ENCODE data around the gene COL16A1.
A peak's percentile ranks its signal among the peaks of the same experiment; 100 is the strongest.

COL16A1 gene

GRCh38 chr1:31701091-31701736, 2.6 kb downstream of the COL16A1 start:
- Histone ChIP-seq H3K4me3 (ENCODE audit: control insufficient read depth in 1 of 7, extremely low read depth in 1 of 7, insufficient read depth in 4 of 7, low read depth in 2 of 7, low read length in 6 of 7) (no peak overlapping the region), H3K9me3 (ENCODE audit: control extremely low read depth in 1 of 5, control insufficient read depth in 4 of 5, insufficient read depth in 2 of 5, low read depth in 1 of 5, low read length in 4 of 5) (no peaks in the 10 kb centered on the region), H3K4me1 (ENCODE audit: control extremely low read depth in 1 of 4, control insufficient read depth in 4 of 4, insufficient read depth in 4 of 4, low read length in 3 of 4) (peaks cover 5 to 38% (median 35%) of the 10 kb centered on the region in 4 experiments), H3K27me3 (replicated peaks in 2 of 5; ENCODE audit: control insufficient read depth in 4 of 5, insufficient read depth in 5 of 5, low read length in 4 of 5) (peaks cover 0 to 19% (median 4%) of the 10 kb centered on the region in 5 experiments), H3K36me3 (ENCODE audit: control insufficient read depth in 4 of 4, insufficient read depth in 4 of 4, low read length in 3 of 4) (no peaks in the 10 kb centered on the region), H3K27ac (ENCODE audit: insufficient read depth in 1 of 2, low read depth in 1 of 2, low read length in 2 of 2, poor library complexity in 1 of 2, severe bottlenecking in 2 of 2) (no peak overlapping the region)
- ChIA-PET POLR2A (interaction anchor here (0.6 kb wide), 1 partner anchor 519 kb away, joined by 3 read pairs; no protein-coding TSS in a partner anchor), CTCF (interaction anchor here (0.9 to 4.7 kb wide), 4 partner anchors 13 to 40 kb away, joined by 3 to 28 read pairs (median 4); no protein-coding TSS in a partner anchor)
- peak in 2 of 3 donors; percentile 67 to 73 for DNase-seq
- 100% methylated on average over 5 of the region's 10 CpGs for WGBS (ENCODE audit: insufficient coverage)

DNA sequence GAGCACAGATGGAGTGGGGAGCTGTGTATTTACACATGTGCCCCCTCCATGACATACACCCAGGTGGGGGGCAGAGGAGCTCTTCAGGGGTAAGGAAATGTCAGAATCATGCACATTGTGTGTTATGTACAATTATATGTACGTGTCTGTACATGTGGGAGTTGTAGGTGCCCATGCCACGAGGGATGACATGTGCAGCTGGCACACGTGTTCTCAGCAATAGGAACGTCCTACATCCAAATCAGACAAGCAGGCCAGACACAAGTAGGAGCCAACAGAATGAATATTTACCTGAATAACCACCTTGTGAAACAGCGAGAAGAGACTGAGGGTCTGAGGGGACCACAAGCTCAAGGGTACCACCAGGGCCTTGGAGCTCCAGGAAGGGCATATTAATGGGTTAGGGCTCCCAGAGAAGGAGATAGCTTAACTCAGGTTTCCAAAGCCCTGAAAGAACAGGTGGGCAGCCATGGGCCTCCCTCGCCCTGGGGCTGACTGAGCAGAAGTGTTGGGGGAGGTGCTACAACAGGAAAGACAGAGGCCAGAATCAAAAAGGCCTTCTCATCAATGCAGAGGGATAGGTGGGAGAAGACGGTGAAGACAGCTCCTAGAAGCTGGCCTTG, 3.2 kb downstream of the COL16A1 start:
- peaks cover 5 to 33% (median 30%) of the 10 kb centered on the region in 4 experiments for H3K4me1 ChIP-seq (ENCODE audit: control extremely low read depth in 1 of 4, control insufficient read depth in 4 of 4, insufficient read depth in 4 of 4, low read length in 3 of 4)
- H3K27ac ChIP-seq (ENCODE audit: insufficient read depth in 1 of 2, low read depth in 1 of 2, low read length in 2 of 2, poor library complexity in 1 of 2, severe bottlenecking in 2 of 2), result no peak overlapping the region
- CTCF ChIA-PET, result interaction anchor here (0.7 to 2.1 kb wide), 6 partner anchors 12 to 56 kb away, joined by 3 to 6 read pairs (median 3); partner anchors contain the start of gene PEF1
- peaks cover 0 to 19% (median 4%) of the 10 kb centered on the region in 5 experiments for H3K27me3 ChIP-seq (replicated peaks in 2 of 5; ENCODE audit: control insufficient read depth in 4 of 5, insufficient read depth in 5 of 5, low read length in 4 of 5)
- no peaks in the 10 kb centered on the region for H3K9me3 ChIP-seq (ENCODE audit: control extremely low read depth in 1 of 5, control insufficient read depth in 4 of 5, insufficient read depth in 2 of 5, low read depth in 1 of 5, low read length in 4 of 5)
- DNase-seq, result no peak
- POLR2A ChIA-PET, result interaction anchor here (0.6 kb wide), 1 partner anchor 518 kb away, joined by 3 read pairs; no protein-coding TSS in a partner anchor
- no peak overlapping the region for H3K4me3 ChIP-seq (ENCODE audit: control insufficient read depth in 1 of 7, extremely low read depth in 1 of 7, insufficient read depth in 4 of 7, low read depth in 2 of 7, low read length in 6 of 7)
- no peaks in the 10 kb centered on the region for H3K36me3 ChIP-seq (ENCODE audit: control insufficient read depth in 4 of 4, insufficient read depth in 4 of 4, low read length in 3 of 4)
- 87% methylated on average over 6 of the region's 7 CpGs for WGBS (ENCODE audit: insufficient coverage)

GRCh38 chr1:31699341-31699891, 4.4 kb downstream of the COL16A1 start:
- POLR2A ChIA-PET, result no interaction called here
- 86% methylated on average over 8 of the region's 10 CpGs for WGBS (ENCODE audit: insufficient coverage)
- Histone ChIP-seq H3K36me3 (ENCODE audit: control insufficient read depth in 4 of 4, insufficient read depth in 4 of 4, low read length in 3 of 4) (no peaks in the 10 kb centered on the region), H3K9me3 (ENCODE audit: control extremely low read depth in 1 of 5, control insufficient read depth in 4 of 5, insufficient read depth in 2 of 5, low read depth in 1 of 5, low read length in 4 of 5) (no peaks in the 10 kb centered on the region), H3K27me3 (replicated peaks in 2 of 5; ENCODE audit: control insufficient read depth in 4 of 5, insufficient read depth in 5 of 5, low read length in 4 of 5) (peaks cover 0 to 14% (median 4%) of the 10 kb centered on the region in 5 experiments), H3K27ac (ENCODE audit: insufficient read depth in 1 of 2, low read depth in 1 of 2, low read length in 2 of 2, poor library complexity in 1 of 2, severe bottlenecking in 2 of 2) (no peak overlapping the region), H3K4me3 (ENCODE audit: control insufficient read depth in 1 of 7, extremely low read depth in 1 of 7, insufficient read depth in 4 of 7, low read depth in 2 of 7, low read length in 6 of 7) (no peak overlapping the region), H3K4me1 (ENCODE audit: control extremely low read depth in 1 of 4, control insufficient read depth in 4 of 4, insufficient read depth in 4 of 4, low read length in 3 of 4) (peaks cover under 1 to 22% (median 18%) of the 10 kb centered on the region in 4 experiments)
- DNase-seq, result peak in 2 of 3 donors; percentile 53 to 62
- CTCF ChIA-PET, result interaction anchor here (0.9 kb wide), 1 partner anchor 18 kb away, joined by 4 read pairs; no protein-coding TSS in a partner anchor

GRCh38 chr1:31697369-31697984, 6.3 kb downstream of the COL16A1 start:
- DNase-seq, result no peak
- no peak overlapping the region for H3K4me3 ChIP-seq (ENCODE audit: control insufficient read depth in 1 of 7, extremely low read depth in 1 of 7, insufficient read depth in 4 of 7, low read depth in 2 of 7, low read length in 6 of 7)
- POLR2A ChIA-PET, result no interaction called here

DNA sequence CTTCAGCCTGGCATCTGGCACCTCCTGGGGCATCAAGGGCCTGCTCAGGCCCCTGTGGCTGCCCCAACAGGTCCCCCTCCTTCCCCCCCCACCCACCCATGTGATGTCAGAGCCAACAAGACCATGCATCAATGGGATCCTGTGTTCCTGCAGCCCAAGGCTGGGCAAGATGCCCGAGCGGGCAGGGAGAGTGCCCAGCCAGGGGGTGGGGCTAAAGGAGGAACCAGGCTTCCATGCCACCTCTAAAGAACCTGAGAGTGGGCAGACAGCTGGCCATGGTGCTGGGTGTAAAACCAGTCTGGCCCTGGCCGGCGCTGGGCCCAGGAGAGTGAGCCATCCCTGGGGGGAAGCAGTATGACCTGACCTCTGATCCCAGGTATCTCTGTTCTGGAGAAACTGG, 7.6 kb downstream of the COL16A1 start:
- Histone ChIP-seq H3K27me3 (replicated peaks in 2 of 5; ENCODE audit: control insufficient read depth in 4 of 5, insufficient read depth in 5 of 5, low read length in 4 of 5) (no peaks in the 10 kb centered on the region), H3K36me3 (ENCODE audit: control insufficient read depth in 4 of 4, insufficient read depth in 4 of 4, low read length in 3 of 4) (no peaks in the 10 kb centered on the region), H3K9me3 (ENCODE audit: control extremely low read depth in 1 of 5, control insufficient read depth in 4 of 5, insufficient read depth in 2 of 5, low read depth in 1 of 5, low read length in 4 of 5) (no peaks in the 10 kb centered on the region), H3K4me3 (ENCODE audit: control insufficient read depth in 1 of 7, extremely low read depth in 1 of 7, insufficient read depth in 4 of 7, low read depth in 2 of 7, low read length in 6 of 7) (no peak overlapping the region), H3K27ac (ENCODE audit: insufficient read depth in 1 of 2, low read depth in 1 of 2, low read length in 2 of 2, poor library complexity in 1 of 2, severe bottlenecking in 2 of 2) (no peak overlapping the region), H3K4me1 (ENCODE audit: control extremely low read depth in 1 of 4, control insufficient read depth in 4 of 4, insufficient read depth in 4 of 4, low read length in 3 of 4) (peaks cover 0 to 14% (median 10%) of the 10 kb centered on the region in 4 experiments)
- CTCF ChIA-PET, result interaction anchor here (0.6 kb wide), 1 partner anchor 45 kb away, joined by 3 read pairs; no protein-coding TSS in a partner anchor
- POLR2A ChIA-PET, result no interaction called here
- DNase-seq, result no peak
- 91% methylated on average over 4 of the region's 4 CpGs for WGBS (ENCODE audit: insufficient coverage)

More at GRCh38 chr1:31697369-31697984, 6.3 kb downstream of the COL16A1 start:
- H3K27ac ChIP-seq (ENCODE audit: insufficient read depth in 1 of 2, low read depth in 1 of 2, low read length in 2 of 2, poor library complexity in 1 of 2, severe bottlenecking in 2 of 2), result no peak overlapping the region
- peaks cover 0 to 2% (median 0%) of the 10 kb centered on the region in 5 experiments for H3K27me3 ChIP-seq (replicated peaks in 2 of 5; ENCODE audit: control insufficient read depth in 4 of 5, insufficient read depth in 5 of 5, low read length in 4 of 5)
- H3K4me1 ChIP-seq (ENCODE audit: control extremely low read depth in 1 of 4, control insufficient read depth in 4 of 4, insufficient read depth in 4 of 4, low read length in 3 of 4), result peaks cover 0 to 15% (median 10%) of the 10 kb centered on the region in 4 experiments
- H3K36me3 ChIP-seq (ENCODE audit: control insufficient read depth in 4 of 4, insufficient read depth in 4 of 4, low read length in 3 of 4), result no peaks in the 10 kb centered on the region
- WGBS (ENCODE audit: insufficient coverage), result 95% methylated on average over 10 of the region's 12 CpGs
- no peaks in the 10 kb centered on the region for H3K9me3 ChIP-seq (ENCODE audit: control extremely low read depth in 1 of 5, control insufficient read depth in 4 of 5, insufficient read depth in 2 of 5, low read depth in 1 of 5, low read length in 4 of 5)
- CTCF ChIA-PET, result interaction anchor here (1.0 to 1.2 kb wide), 8 partner anchors 9 to 91 kb away, joined by 3 to 5 read pairs (median 3); no protein-coding TSS in a partner anchor

- Histone ChIP-seq H3K9me3 (ENCODE audit: control extremely low read depth in 1 of 5, control insufficient read depth in 4 of 5, insufficient read depth in 2 of 5, low read depth in 1 of 5, low read length in 4 of 5) (no peaks in the 10 kb centered on the region), H3K4me3 (ENCODE audit: control insufficient read depth in 1 of 7, extremely low read depth in 1 of 7, insufficient read depth in 4 of 7, low read depth in 2 of 7, low read length in 6 of 7) (no peak overlapping the region), H3K36me3 (ENCODE audit: control insufficient read depth in 4 of 4, insufficient read depth in 4 of 4, low read length in 3 of 4) (no peaks in the 10 kb centered on the region), H3K4me1 (ENCODE audit: control extremely low read depth in 1 of 4, control insufficient read depth in 4 of 4, insufficient read depth in 4 of 4, low read length in 3 of 4) (peaks cover 0 to 6% (median 4%) of the 10 kb centered on the region in 4 experiments), H3K27ac (ENCODE audit: insufficient read depth in 1 of 2, low read depth in 1 of 2, low read length in 2 of 2, poor library complexity in 1 of 2, severe bottlenecking in 2 of 2) (no peak overlapping the region), H3K27me3 (replicated peaks in 2 of 5; ENCODE audit: control insufficient read depth in 4 of 5, insufficient read depth in 5 of 5, low read length in 4 of 5) (no peaks in the 10 kb centered on the region)
- no peak for DNase-seq
- 98% methylated on average over 5 of the region's 5 CpGs for WGBS (ENCODE audit: insufficient coverage)
- ChIA-PET POLR2A (no interaction called here), CTCF (interaction anchor here (0.9 kb wide), 1 partner anchor 51 kb away, joined by 6 read pairs; no protein-coding TSS in a partner anchor)
These were observed 8.5 kb downstream of the COL16A1 start for GRCh38 chr1:31695327-31695726.
